H1 (cell line): Measurements from ENCODE around the gene CUEDC1. TPM values are rescaled to one million over a fixed set of nuclear protein-coding genes. Genes with fewer than 3 reads are reported as not detected.

Source experiments
- BRCA1 ChIP-seq: IDR thresholded peaks from 2 replicates; pipeline ENCODE4 v1.6.1; 2012; ENCODE audit warnings: low read depth, low read length, improper control_type of control experiment
- CREB1 ChIP-seq: IDR thresholded peaks from 2 replicates; pipeline ENCODE4 v1.6.1; 2012; ENCODE audit warnings: inconsistent platforms
- CTCF ChIP-seq, 3 experiments: IDR thresholded peaks; 1 replicate in 2 of 3; 2 replicates in 1 of 3; pipeline versions ENCODE4 v1.5.1 to v1.6.1; 2011; ENCODE audit warnings: low read length in 3 of 3, mild to moderate bottlenecking in 3 of 3, inconsistent platforms in 2 of 3, low read depth in 1 of 3, moderate library complexity in 1 of 3; ENCODE audit not compliant: insufficient read depth in 1 of 3; ENCODE audit errors: control extremely low read depth in 1 of 3
- HDAC6 ChIP-seq: IDR thresholded peaks from one replicate; pipeline ENCODE4 v1.7.1; 2012; ENCODE audit warnings: low read depth, mild to moderate bottlenecking, inconsistent platforms, low read length, moderate library complexity
- KDM4A ChIP-seq: IDR thresholded peaks from one replicate; pipeline ENCODE4 v1.7.1; 2012; ENCODE audit warnings: low read depth, mild to moderate bottlenecking, moderate library complexity, low read length, inconsistent platforms; ENCODE audit not compliant: severe bottlenecking
- RXRA ChIP-seq: IDR thresholded peaks from 2 replicates; pipeline ENCODE4 v1.6.1; 2011; ENCODE audit warnings: low read depth, mild to moderate bottlenecking, low read length, moderate library complexity; ENCODE audit not compliant: insufficient read depth
- SIX5 ChIP-seq: IDR thresholded peaks from 2 replicates; pipeline ENCODE4 v1.6.1; 2011; ENCODE audit warnings: mild to moderate bottlenecking, low read depth, low read length
- TBP ChIP-seq: IDR thresholded peaks from 2 replicates; pipeline ENCODE4 v1.6.1; 2011; ENCODE audit warnings: low read depth, low read length, improper control_type of control experiment
- YY1 ChIP-seq: IDR thresholded peaks from 2 replicates; pipeline ENCODE4 v1.6.1; 2011; ENCODE audit warnings: low read depth, mild to moderate bottlenecking, low read length
- polyA plus RNA-seq, 7 experiments: library from polyadenylated mRNA; depleted of rRNA in 3 of 7; stranded (reverse) in 5 of 7; unstranded in 2 of 7; fragments of >200 nt in 5 of 7; fragments of 200-250 nt in 2 of 7; gene quantifications; 1 replicate in 5 of 7; 2 replicates in 1 of 7; 4 replicates in 1 of 7; pipeline versions ENCODE4 v1.2.1 to v1.2.3, GENCODE V29; 2011 to 2013; ENCODE audit warnings: missing spikeins in 2 of 7, mixed read lengths in 2 of 7
- total RNA-seq: library from RNA; stranded (reverse); fragmentation: NEBNext Ultra II Directional; extraction: Animal tissue kit (Norgen Biotek cat#: 25700); gene quantifications from 2 replicates; pipeline ENCODE4 v1.2.1, GENCODE V29; 2021
- TF ChIP-seq, protein P1 (sequence below): IDR thresholded peaks from 2 replicates; pipeline ENCODE4 v1.6.1; 2012; ENCODE audit warnings: inconsistent platforms
- TF ChIP-seq, protein P2 (sequence below): IDR thresholded peaks from 2 replicates; pipeline ENCODE4 v1.6.1; 2012; ENCODE audit warnings: inconsistent platforms

Gene CUEDC1
- total and polyA plus RNA-seq, 2 of the 8 experiments (the other 6 are each of a cell fraction or from before 2014, with no cell fraction given) = 4.0 to 10.7 TPM

DNA sequence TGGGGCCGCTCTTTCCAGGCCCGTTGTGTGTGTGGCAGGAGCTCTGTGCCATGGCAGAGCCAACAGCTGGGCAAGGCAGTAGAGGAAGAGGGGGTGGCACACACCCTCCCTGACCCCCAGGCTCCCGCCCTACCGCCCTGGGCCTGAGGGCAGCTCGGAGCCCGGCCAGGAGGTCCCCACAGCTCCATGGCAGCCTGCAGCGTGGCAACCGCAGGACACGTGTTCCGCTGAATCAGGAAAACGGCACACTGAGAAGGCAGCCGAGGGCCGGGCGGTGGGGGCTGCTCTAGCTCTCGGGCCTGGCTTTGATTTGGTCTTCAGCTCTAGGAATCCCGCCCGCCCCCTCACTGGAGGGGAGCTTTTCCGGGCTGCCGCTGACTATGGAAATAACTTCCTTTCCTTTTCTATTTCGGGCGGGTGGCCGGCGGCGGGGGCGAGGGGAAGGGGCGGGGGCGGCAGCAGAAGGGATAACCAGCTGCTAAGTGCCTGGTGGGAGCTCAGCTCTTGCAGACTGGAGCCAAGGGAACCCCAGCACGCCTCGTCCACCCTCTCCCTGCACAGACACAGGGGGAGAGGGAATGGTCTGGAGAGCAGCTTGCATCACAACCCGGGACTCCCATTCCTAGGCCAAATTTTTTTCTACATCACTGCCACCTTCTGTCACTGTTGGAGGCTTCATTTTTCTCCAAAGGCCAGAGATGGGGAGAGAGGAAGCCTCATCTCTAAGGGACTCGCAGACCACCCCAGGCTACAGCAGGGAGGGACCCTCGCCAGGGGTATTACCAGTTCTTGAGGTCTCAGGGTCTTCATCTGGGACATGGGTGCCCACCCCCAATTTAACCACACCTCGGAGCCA, 80.5 kb downstream of the CUEDC1 start (continued):
- TF ChIP-seq SIX5 = no peak
- no peak for TF ChIP-seq RXRA
- no peak for TF ChIP-seq HDAC6
- TF ChIP-seq YY1 = peak; percentile 78
- 0 out of 2 replicates have a peak, but pooled peaks have one; percentile 5 for TF ChIP-seq CREB1
- no peak for TF ChIP-seq TBP
- TF ChIP-seq, protein P1, sequence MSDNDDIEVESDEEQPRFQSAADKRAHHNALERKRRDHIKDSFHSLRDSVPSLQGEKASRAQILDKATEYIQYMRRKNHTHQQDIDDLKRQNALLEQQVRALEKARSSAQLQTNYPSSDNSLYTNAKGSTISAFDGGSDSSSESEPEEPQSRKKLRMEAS = peak; percentile 94
- TF ChIP-seq, protein P2, sequence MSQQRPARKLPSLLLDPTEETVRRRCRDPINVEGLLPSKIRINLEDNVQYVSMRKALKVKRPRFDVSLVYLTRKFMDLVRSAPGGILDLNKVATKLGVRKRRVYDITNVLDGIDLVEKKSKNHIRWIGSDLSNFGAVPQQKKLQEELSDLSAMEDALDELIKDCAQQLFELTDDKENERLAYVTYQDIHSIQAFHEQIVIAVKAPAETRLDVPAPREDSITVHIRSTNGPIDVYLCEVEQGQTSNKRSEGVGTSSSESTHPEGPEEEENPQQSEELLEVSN = peak; percentile 83
- peak; percentile 2 for TF ChIP-seq KDM4A
- TF ChIP-seq CTCF (IDR thresholded peaks at IDR 0.05; ENCODE audit: control extremely low read depth in 1 of 3, insufficient read depth in 1 of 3, low read depth in 1 of 3, low read length in 3 of 3) = no peak
- no peak for TF ChIP-seq BRCA1
